Subcutaneous abdominal adipose tissue (tissue), 5 donors: ENCODE data around the gene UGT1A9.

Source experiments
- H3K27ac ChIP-seq: one replicate; pipeline ENCODE4 v1.7.0; 2013; ENCODE audit warnings: low read depth, mild to moderate bottlenecking, inconsistent platforms, low read length, moderate library complexity
- H3K27me3 ChIP-seq, 5 donors: one replicate each; pipeline ENCODE4 v1.7.0; 2013; ENCODE audit warnings: low read length in 5 of 5, inconsistent platforms in 1 of 5; ENCODE audit not compliant: control insufficient read depth in 5 of 5, insufficient read depth in 4 of 5
- H3K36me3 ChIP-seq, 5 donors: one replicate each; pipeline ENCODE4 v1.7.0; 2013; ENCODE audit warnings: low read length in 5 of 5; ENCODE audit not compliant: control insufficient read depth in 5 of 5, insufficient read depth in 5 of 5
- H3K4me1 ChIP-seq, 5 donors: one replicate each; pipeline ENCODE4 v1.7.0; 2013; ENCODE audit warnings: low read length in 5 of 5, mild to moderate bottlenecking in 3 of 5, moderate library complexity in 1 of 5; ENCODE audit not compliant: control insufficient read depth in 5 of 5, insufficient read depth in 5 of 5
- H3K4me3 ChIP-seq, 5 donors: one replicate each; pipeline ENCODE4 v1.7.0; 2013; ENCODE audit warnings: low read length in 5 of 5, low read depth in 1 of 5
- H3K9ac ChIP-seq, 5 donors: one replicate each; pipeline ENCODE4 v1.7.0; 2013; ENCODE audit warnings: low read length in 5 of 5, mild to moderate bottlenecking in 4 of 5, moderate library complexity in 3 of 5
- H3K9me3 ChIP-seq, 5 donors: one replicate each; pipeline ENCODE4 v1.7.0; 2013; ENCODE audit warnings: low read length in 5 of 5; ENCODE audit not compliant: control insufficient read depth in 5 of 5
- donor health status: healthy.
- donor health status: healthy.
- donor health status: healthy.
- donor health status: healthy.
- donor health status: healthy.

Gene UGT1A9

GRCh38 chr2:233772153-233772552 lies 100.5 kb downstream of the UGT1A9 start:
- Histone ChIP-seq H3K27ac (no peak overlapping the region), H3K4me1 (no peaks in the 10 kb centered on the region), H3K9me3 (peaks cover 3 to 9% (median 5%) of the 10 kb centered on the region in 5 donors), H3K36me3 (no peaks in the 10 kb centered on the region), H3K4me3 (no peak overlapping the region), H3K9ac (no peak overlapping the region), H3K27me3 (peaks cover 0 to 4% (median 3%) of the 10 kb centered on the region in 5 donors)

- peaks cover 5 to 10% (median 8%) of the 10 kb centered on the region in 5 donors for H3K9me3 ChIP-seq
- H3K27me3 ChIP-seq, result peaks cover 0 to 4% (median 3%) of the 10 kb centered on the region in 5 donors
- no peaks in the 10 kb centered on the region for H3K36me3 ChIP-seq
- no peak overlapping the region for H3K9ac ChIP-seq
- H3K4me3 ChIP-seq, result no peak overlapping the region
- H3K4me1 ChIP-seq, result no peaks in the 10 kb centered on the region
- H3K27ac ChIP-seq, result no peak overlapping the region
Observed at GRCh38 chr2:233772583-233772982, 100.9 kb downstream of the UGT1A9 start.

DNA sequence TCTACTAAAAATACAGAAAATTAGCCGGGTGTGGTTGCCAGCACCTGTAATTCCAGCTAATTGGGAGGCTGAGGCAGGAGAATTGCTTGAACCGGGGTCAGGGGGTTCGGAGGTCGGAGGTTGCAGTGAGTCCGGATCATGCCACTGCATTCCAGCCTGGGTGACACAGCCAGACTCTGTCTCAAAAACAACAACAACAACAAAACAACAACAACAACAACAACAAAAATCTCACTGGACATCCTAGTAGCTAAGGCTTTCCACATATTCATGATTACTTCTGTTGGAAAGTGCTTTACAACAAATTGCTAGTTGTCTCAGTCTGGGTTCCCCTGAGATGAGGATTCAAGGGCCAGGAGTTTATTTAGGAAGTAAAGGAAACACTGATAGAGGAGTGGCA lies 102.2 kb downstream of the UGT1A9 start:
- Histone ChIP-seq H3K36me3 (no peaks in the 10 kb centered on the region), H3K27me3 (peaks cover 0 to 4% (median 2%) of the 10 kb centered on the region in 5 donors), H3K9me3 (peaks cover 5 to 12% (median 8%) of the 10 kb centered on the region in 5 donors), H3K4me3 (no peak overlapping the region), H3K27ac (no peak overlapping the region), H3K9ac (no peak overlapping the region), H3K4me1 (no peaks in the 10 kb centered on the region)

DNA sequence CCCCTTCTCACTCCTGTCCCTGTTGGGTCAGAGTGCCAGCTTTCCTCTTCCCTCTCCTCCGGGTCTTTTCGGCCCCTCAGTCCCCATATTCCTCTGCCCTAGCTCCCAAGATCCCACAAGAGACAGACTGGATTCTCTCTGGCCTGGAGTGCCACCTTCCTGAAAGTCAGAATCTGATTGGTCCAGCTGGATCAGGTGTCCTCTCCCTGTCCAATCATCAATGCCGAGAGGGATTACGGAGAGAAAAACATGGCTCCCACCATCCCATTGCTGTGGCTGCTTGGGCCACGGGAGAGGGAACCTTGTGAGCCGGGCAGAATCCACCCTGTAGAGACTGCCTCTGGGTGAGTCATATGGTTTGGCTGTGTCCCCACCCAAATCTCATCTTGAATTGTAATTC lies 103.7 kb downstream of the UGT1A9 start:
- no peak overlapping the region for H3K27ac ChIP-seq
- H3K36me3 ChIP-seq, result no peaks in the 10 kb centered on the region
- H3K4me1 ChIP-seq, result no peaks in the 10 kb centered on the region
- no peak overlapping the region for H3K9ac ChIP-seq
- H3K4me3 ChIP-seq, result no peak overlapping the region
- peaks cover 0 to 2% (median 0%) of the 10 kb centered on the region in 5 donors for H3K27me3 ChIP-seq
- peaks cover 5 to 13% (median 8%) of the 10 kb centered on the region in 5 donors for H3K9me3 ChIP-seq

DNA sequence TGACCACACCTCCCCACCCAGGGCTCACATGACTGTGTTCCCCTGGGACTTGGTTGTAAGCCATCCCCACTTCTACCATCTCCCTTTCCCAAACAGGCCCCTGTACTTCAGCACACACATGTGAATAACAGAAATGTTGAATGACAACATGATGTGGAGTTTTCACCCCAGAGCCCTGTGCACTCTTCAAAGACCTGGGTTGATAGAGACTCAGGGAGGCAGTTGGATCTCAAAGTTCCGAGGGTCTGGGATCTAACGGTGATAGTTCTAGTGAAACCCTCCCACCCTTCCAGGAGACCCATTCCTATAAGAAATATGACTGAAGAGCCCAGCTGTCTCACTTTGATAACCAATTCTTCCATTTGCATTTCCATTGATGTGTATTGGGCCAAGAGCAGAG lies 106.3 kb downstream of the UGT1A9 start, which contains the start of gene MROH2A:
Gene MROH2A (plus strand): TSS at position 301 of the 400 bp plus-strand sequence. CDS start 1,029 bp downstream, outside the sequence.
- no peak within 1 kb of the TSS for H3K27ac ChIP-seq
- peaks cover 5 to 13% (median 8%) of the 10 kb centered on the region in 5 donors for H3K9me3 ChIP-seq
- H3K9ac ChIP-seq, result no peak within 1 kb of the TSS
- no peaks in the 10 kb centered on the region for H3K4me1 ChIP-seq
- H3K27me3 ChIP-seq, result no peaks in the 10 kb centered on the region
- no peaks in the 10 kb centered on the region for H3K36me3 ChIP-seq
- H3K4me3 ChIP-seq, result no peak within 1 kb of the TSS

DNA sequence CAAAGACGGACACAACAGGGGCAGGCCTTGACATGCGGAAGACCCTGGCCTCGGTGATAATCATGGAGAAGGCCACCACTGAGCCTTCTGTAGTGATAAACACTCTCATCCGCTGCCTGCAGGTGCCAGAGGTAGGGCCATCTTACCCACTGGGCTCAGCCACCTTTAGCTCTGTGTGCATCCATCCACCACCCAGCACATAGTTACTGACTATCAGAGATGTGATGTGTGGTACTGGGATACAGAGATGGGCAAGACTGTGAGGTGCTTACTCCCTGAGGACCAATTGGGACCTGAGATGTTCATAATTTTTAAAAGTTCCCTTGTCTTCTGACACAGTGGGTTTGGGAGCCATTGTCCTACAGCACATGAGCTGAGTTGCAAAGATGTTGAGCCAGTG lies 108.0 kb downstream of the UGT1A9 start:
- Histone ChIP-seq H3K27me3 (no peaks in the 10 kb centered on the region), H3K9me3 (peaks cover 5 to 13% (median 8%) of the 10 kb centered on the region in 5 donors), H3K36me3 (no peaks in the 10 kb centered on the region), H3K4me3 (no peak overlapping the region), H3K9ac (no peak overlapping the region), H3K27ac (no peak overlapping the region), H3K4me1 (no peaks in the 10 kb centered on the region)

DNA sequence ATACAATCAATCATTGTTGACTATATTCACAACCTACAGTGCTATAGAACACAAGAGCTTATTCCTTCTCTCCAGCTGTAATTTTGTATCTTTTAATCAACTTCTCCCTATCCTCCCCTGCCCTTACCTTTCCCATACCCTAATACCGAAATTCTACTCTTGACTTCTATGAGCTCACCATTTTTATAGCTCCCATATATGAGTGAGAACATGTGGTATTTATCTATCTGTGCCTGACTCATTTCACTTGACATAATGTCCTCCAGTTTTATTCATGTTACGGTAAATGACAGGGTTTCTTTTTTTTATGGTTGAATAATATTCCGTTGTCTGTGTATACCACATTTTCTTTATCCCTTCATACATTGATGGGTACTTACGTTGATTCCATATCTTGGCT lies 109.1 kb downstream of the UGT1A9 start:
- no peak overlapping the region for H3K4me3 ChIP-seq
- H3K9ac ChIP-seq, result no peak overlapping the region
- no peak overlapping the region for H3K27ac ChIP-seq

DNA sequence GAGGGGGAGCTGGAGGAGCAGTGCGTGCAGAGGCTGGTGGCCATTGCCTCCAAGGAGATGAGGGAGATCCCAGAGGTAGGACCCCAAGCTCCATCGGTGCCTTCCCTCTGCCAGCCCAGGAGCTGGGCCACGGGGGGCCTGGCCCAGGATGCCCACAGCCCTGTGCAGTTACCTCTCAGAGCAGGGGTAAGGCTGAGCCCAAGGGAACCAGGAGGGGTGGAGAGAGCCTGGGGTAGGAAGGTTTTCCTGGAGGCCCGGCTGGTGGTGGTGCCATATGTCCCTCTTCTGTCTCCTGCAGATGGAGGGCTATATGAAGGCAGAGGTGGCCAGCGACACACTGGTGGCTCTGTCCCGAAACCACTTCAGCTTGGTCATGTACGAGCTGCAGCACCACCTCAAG lies 117.9 kb downstream of the UGT1A9 start:
- H3K27ac ChIP-seq, result no peak overlapping the region
- H3K9me3 ChIP-seq, result no peaks in the 10 kb centered on the region
- peaks cover 0 to 3% (median 0%) of the 10 kb centered on the region in 5 donors for H3K27me3 ChIP-seq
- H3K4me3 ChIP-seq, result peak overlapping the region in 1 of 5 donors; percentile 26
- H3K4me1 ChIP-seq, result no peaks in the 10 kb centered on the region
- no peaks in the 10 kb centered on the region for H3K36me3 ChIP-seq
- no peak overlapping the region for H3K9ac ChIP-seq

More for the DNA sequence above, 109.1 kb downstream of the UGT1A9 start:
- H3K27me3 ChIP-seq, result no peaks in the 10 kb centered on the region
- no peaks in the 10 kb centered on the region for H3K4me1 ChIP-seq
- peaks cover 5 to 9% (median 8%) of the 10 kb centered on the region in 5 donors for H3K9me3 ChIP-seq
- no peaks in the 10 kb centered on the region for H3K36me3 ChIP-seq

GRCh38 chr2:233791151-233791882 lies 119.6 kb downstream of the UGT1A9 start:
- Histone ChIP-seq H3K27ac (no peak overlapping the region), H3K36me3 (no peaks in the 10 kb centered on the region)

DNA sequence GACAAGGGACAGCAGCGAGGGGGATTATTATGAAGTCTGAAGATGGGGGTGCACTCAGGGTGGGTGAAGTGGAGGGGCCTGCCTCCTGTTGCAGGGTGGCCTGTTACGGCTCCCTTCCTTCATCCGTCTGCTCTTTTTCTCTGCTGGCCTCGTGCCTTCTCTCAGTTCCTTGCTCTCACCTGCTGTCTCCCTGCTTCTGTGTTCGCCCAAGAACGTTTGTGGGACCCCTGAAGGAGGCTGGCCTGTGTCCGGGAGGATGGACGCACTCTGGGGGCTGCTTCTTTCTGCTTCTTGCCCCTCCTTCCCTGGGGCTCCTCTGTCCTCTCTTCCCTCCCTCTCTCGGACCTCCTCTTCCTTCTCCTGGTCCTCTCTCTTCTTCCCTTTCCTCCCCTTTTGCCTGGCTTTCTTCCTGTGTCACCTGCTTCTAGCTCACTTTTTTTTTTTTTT lies 120.2 kb downstream of the UGT1A9 start:
- Histone ChIP-seq H3K27me3 (peaks cover 0 to 3% (median 0%) of the 10 kb centered on the region in 5 donors), H3K27ac (no peak overlapping the region), H3K4me3 (no peak overlapping the region), H3K9ac (no peak overlapping the region), H3K36me3 (no peaks in the 10 kb centered on the region), H3K9me3 (no peaks in the 10 kb centered on the region), H3K4me1 (no peaks in the 10 kb centered on the region)

More at GRCh38 chr2:233791151-233791882, 119.6 kb downstream of the UGT1A9 start:
- H3K4me3 ChIP-seq, result no peak overlapping the region
- H3K9ac ChIP-seq, result no peak overlapping the region
- H3K9me3 ChIP-seq, result no peaks in the 10 kb centered on the region
- peaks cover 0 to 3% (median 0%) of the 10 kb centered on the region in 5 donors for H3K27me3 ChIP-seq
- H3K4me1 ChIP-seq, result no peaks in the 10 kb centered on the region
